Transverse colon (tissue), 4 donors: Measurements from ENCODE around the gene NAE1. TPM values are rescaled to one million over a fixed set of nuclear protein-coding genes. Genes with fewer than 3 reads are reported as not detected.
"Not testable (repeated sequence)": the region's sequence is repeated elsewhere in the genome, so short reads cannot be mapped to it uniquely, and the experiment has no call there.

Experiments
- DNase-seq: peaks from one replicate; pipeline ENCODE4 v3.0.0-alpha.2; 2019
- H3K27ac ChIP-seq, 4 donors: fragments of 200-600 bp; sonication (generic); 2 replicates each; pipeline ENCODE4 v1.5.1; 2016 to 2018; ENCODE audit warnings: inconsistent platforms in 4 of 4
- H3K27me3 ChIP-seq: fragments of 200-600 bp; sonication (generic); 2 replicates; pipeline ENCODE4 v1.5.1; 2017; ENCODE audit warnings: inconsistent platforms
- H3K36me3 ChIP-seq, 4 donors: fragments of 200-600 bp; sonication (generic); 2 replicates each; pipeline ENCODE4 v1.5.1; 2017 to 2019; ENCODE audit warnings: inconsistent platforms in 4 of 4
- H3K4me1 ChIP-seq, 4 donors: fragments of 200-600 bp; sonication (generic); 2 replicates each; pipeline ENCODE4 v1.5.1; 2017 to 2020; ENCODE audit warnings: inconsistent platforms in 4 of 4
- H3K4me3 ChIP-seq, 4 donors: fragments of 200-600 bp; sonication (generic); 1 replicate in 1 of 4; 2 replicates in 3 of 4; pipeline versions ENCODE4 v1.5.1 to v1.6.1; 2017 to 2019; ENCODE audit warnings: inconsistent platforms in 4 of 4
- H3K9me3 ChIP-seq, 2 donors: fragments of 200-600 bp; sonication (generic); 2 replicates each; pipeline ENCODE4 v1.5.1; 2017 to 2019; ENCODE audit warnings: inconsistent platforms in 2 of 2
- CTCF ChIP-seq, 5 experiments: fragments of 200-600 bp in 3 of 5; fragments of 450-650 bp in 2 of 5; sonication (generic) in 3 of 5; IDR thresholded peaks; 1 replicate in 2 of 5; 2 replicates in 3 of 5; pipeline ENCODE4 v1.5.1; 2016 to 2017; ENCODE audit warnings: antibody characterized with exemption in 5 of 5, inconsistent platforms in 3 of 5, mild to moderate bottlenecking in 2 of 5, moderate library complexity in 1 of 5
- EP300 ChIP-seq: sonication (generic); formaldehyde crosslinking; IDR thresholded peaks from one replicate; pipeline ENCODE4 v1.6.1; 2017; ENCODE audit warnings: antibody characterized with exemption, low read depth
- POLR2A ChIP-seq: fragments of 450-650 bp; IDR thresholded peaks from one replicate; pipeline ENCODE4 v1.6.1; 2016; ENCODE audit warnings: antibody characterized with exemption, mild to moderate bottlenecking, moderate library complexity
- POLR2AphosphoS5 ChIP-seq, 3 donors: sonication (generic); formaldehyde crosslinking; IDR thresholded peaks; one replicate each; pipeline ENCODE4 v1.6.1; 2016; ENCODE audit warnings: antibody characterized with exemption in 3 of 3
- WGBS, 2 donors: methylation state at CpG; one replicate each; pipeline ENCODE4 v1.1.5; 2018; ENCODE audit warnings: low coverage in 1 of 2; 5-methylcytosine and 5-hydroxymethylcytosine counted together
- in situ Hi-C, 4 donors: fragments of 200-750 bp; cut with MboI; loops; one replicate each; pipeline versions ENCODE4 v1.15.0 to v1.15.1; 2017; ENCODE audit warnings: low sequenced_read_pairs in 3 of 4, low pct_ligation_motif_present in 1 of 4, low pct_unique_long_range_greater_than_20kb in 1 of 4
- intact Hi-C: fragments of 100-400 bp; cut with DNase I; formaldehyde crosslinking; loops from one replicate; pipeline ENCODE4 v1.15.1; 2023; ENCODE audit warnings: low total_unique reads
- total RNA-seq, 4 donors: library from RNA; depleted of rRNA; stranded (reverse); fragments of >200 nt; gene quantifications; one replicate each; pipeline ENCODE4 v1.1.0, GENCODE V29; 2016

NAE1 gene
- total RNA-seq, 4 donors from 2014 or later = 25.3 to 45.1 (median 32.1) TPM

GRCh38 chr16:66872943-66873684 is 42.3 kb upstream of the NAE1 start:
- Histone ChIP-seq H3K27ac (peak overlapping the region; percentile 84 to 86 (median 85)), H3K27me3 (no peaks in the 10 kb centered on the region), H3K9me3 (no peaks in the 10 kb centered on the region), H3K4me1 (peaks cover 7 to 36% (median 26%) of the 10 kb centered on the region in 4 donors), H3K4me3 (peak overlapping the region in 3 of 4 donors; percentile 19 to 43 (median 28)), H3K36me3 (no peaks in the 10 kb centered on the region)
- TF ChIP-seq CTCF (IDR thresholded peaks at IDR 0.05) = peak; percentile 84 to 95 (median 93)
- TF ChIP-seq EP300 = no peak
- TF ChIP-seq POLR2AphosphoS5 (IDR thresholded peaks at IDR 0.05) = peak in 1 of 3 donors; percentile 43
- TF ChIP-seq POLR2A = peak; percentile 11
- DNase-seq = peak; percentile 94
- intact Hi-C loops (no loop called here), in situ Hi-C loops (loop anchor here (25.0 kb wide), 1 partner anchor 461 kb away; no protein-coding TSS in a partner anchor)
- 0 to 4% methylated on average over 1 to 36 of the region's 39 CpGs for WGBS, 2 donors

GRCh38 chr16:66872559-66872942 is 41.8 kb upstream of the NAE1 start:
- WGBS, 2 donors = 40 to 65% methylated on average over 2 to 4 of the region's 4 CpGs
- intact Hi-C loops (no loop called here), in situ Hi-C loops (loop anchor here (25.0 kb wide), 1 partner anchor 460 kb away; no protein-coding TSS in a partner anchor)
- DNase-seq = no peak
- TF ChIP-seq EP300 (no peak), CTCF (IDR thresholded peaks at IDR 0.05) (no peak), POLR2A (no peak), POLR2AphosphoS5 (IDR thresholded peaks at IDR 0.05) (no peak)
- H3K4me3 ChIP-seq = peak overlapping the region in 3 of 4 donors; percentile 19 to 43 (median 28)
- peaks cover 7 to 36% (median 26%) of the 10 kb centered on the region in 4 donors for H3K4me1 ChIP-seq
- peak overlapping the region; percentile 84 to 86 (median 85) for H3K27ac ChIP-seq
- H3K36me3 ChIP-seq = no peaks in the 10 kb centered on the region
- H3K9me3 ChIP-seq = no peaks in the 10 kb centered on the region
- no peaks in the 10 kb centered on the region for H3K27me3 ChIP-seq

GRCh38 chr16:66871840-66872239 is 41.1 kb upstream of the NAE1 start:
- TF ChIP-seq POLR2AphosphoS5 (IDR thresholded peaks at IDR 0.05) = peak in 2 of 3 donors; percentile 57 to 65
- no peak for TF ChIP-seq CTCF (IDR thresholded peaks at IDR 0.05)
- peak; percentile 48 for TF ChIP-seq POLR2A
- no peak for TF ChIP-seq EP300
- in situ Hi-C loops (loop anchor here (25.0 kb wide), 1 partner anchor 460 kb away; no protein-coding TSS in a partner anchor), intact Hi-C loops (no loop called here)
- WGBS, 2 donors = 47 to 61% methylated on average over 2 to 3 of the region's 3 CpGs
- Histone ChIP-seq H3K4me1 (peaks cover 7 to 36% (median 26%) of the 10 kb centered on the region in 4 donors), H3K27me3 (no peaks in the 10 kb centered on the region), H3K9me3 (no peaks in the 10 kb centered on the region), H3K27ac (peak overlapping the region; percentile 84 to 86 (median 85)), H3K36me3 (no peaks in the 10 kb centered on the region), H3K4me3 (peak overlapping the region in 1 of 4 donors; percentile 43)
- DNase-seq = peak; percentile 79

GRCh38 chr16:66871363-66871762 is 40.6 kb upstream of the NAE1 start:
- intact Hi-C loops, H3K4me3 ChIP-seq, H3K9me3 ChIP-seq, H3K36me3 ChIP-seq, H3K27me3 ChIP-seq, DNase-seq: not testable (repeated sequence)
- WGBS, 2 donors = 45 to 63% methylated on average over 1 to 2 of the region's 2 CpGs
- Histone ChIP-seq H3K27ac (peak overlapping the region; percentile 84 to 86 (median 85)), H3K4me1 (peaks cover 7 to 36% (median 26%) of the 10 kb centered on the region in 4 donors)
- in situ Hi-C loops = loop anchor here (25.0 kb wide), 1 partner anchor 459 kb away; no protein-coding TSS in a partner anchor
